ENCODE measurements around the gene PXDN.

The PXDN gene

GRCh38 chr2:1651121-1652033 lies 92.9 kb downstream of the PXDN start:
- no peak for DNase-seq (ENCODE audit: extremely low read depth in 1 of 2, low read depth in 1 of 2)

- no peak for DNase-seq (ENCODE audit: extremely low read depth in 1 of 2, low read depth in 1 of 2)
Measured at GRCh38 chr2:1650085-1650872, 94.0 kb downstream of the PXDN start.

- no peak for DNase-seq (ENCODE audit: extremely low read depth in 1 of 2, low read depth in 1 of 2)
Measured at GRCh38 chr2:1649103-1650084, 94.9 kb downstream of the PXDN start.

GRCh38 chr2:1648241-1649102 lies 95.8 kb downstream of the PXDN start:
- no peak for DNase-seq (ENCODE audit: extremely low read depth in 1 of 2, low read depth in 1 of 2)

GRCh38 chr2:1647417-1648240 lies 96.7 kb downstream of the PXDN start:
- no peak for DNase-seq (ENCODE audit: extremely low read depth in 1 of 2, low read depth in 1 of 2)

- no peak for DNase-seq (ENCODE audit: extremely low read depth in 1 of 2, low read depth in 1 of 2)
Measured at GRCh38 chr2:1645761-1646476, 98.4 kb downstream of the PXDN start.

GRCh38 chr2:1644427-1644826 lies 99.9 kb downstream of the PXDN start:
- DNase-seq (ENCODE audit: extremely low read depth in 1 of 2, low read depth in 1 of 2): no peak

GRCh38 chr2:1642993-1643619 lies 101.2 kb downstream of the PXDN start:
- no peak for DNase-seq (ENCODE audit: extremely low read depth in 1 of 2, low read depth in 1 of 2)

GRCh38 chr2:1642066-1642861 lies 102.1 kb downstream of the PXDN start:
- DNase-seq (ENCODE audit: extremely low read depth in 1 of 2, low read depth in 1 of 2): no peak

- no peak for DNase-seq (ENCODE audit: extremely low read depth in 1 of 2, low read depth in 1 of 2)
Measured at GRCh38 chr2:1641523-1641922, 102.8 kb downstream of the PXDN start.

- DNase-seq (ENCODE audit: extremely low read depth in 1 of 2, low read depth in 1 of 2): no peak
Measured at GRCh38 chr2:1640301-1641135, 103.8 kb downstream of the PXDN start.

- no peak for DNase-seq (ENCODE audit: extremely low read depth in 1 of 2, low read depth in 1 of 2)
Measured at GRCh38 chr2:1639086-1639858, 105.0 kb downstream of the PXDN start.

GRCh38 chr2:1638281-1638860 lies 105.9 kb downstream of the PXDN start:
- DNase-seq (ENCODE audit: extremely low read depth in 1 of 2, low read depth in 1 of 2): no peak

GRCh38 chr2:1636791-1637415 lies 107.4 kb downstream of the PXDN start:
- no peak for DNase-seq (ENCODE audit: extremely low read depth in 1 of 2, low read depth in 1 of 2)

- no peak for DNase-seq (ENCODE audit: extremely low read depth in 1 of 2, low read depth in 1 of 2)
Measured at GRCh38 chr2:1635823-1636222, 108.5 kb downstream of the PXDN start.
